ENCODE results near the gene CAPN7.

- TF ChIP-seq, protein P1, sequence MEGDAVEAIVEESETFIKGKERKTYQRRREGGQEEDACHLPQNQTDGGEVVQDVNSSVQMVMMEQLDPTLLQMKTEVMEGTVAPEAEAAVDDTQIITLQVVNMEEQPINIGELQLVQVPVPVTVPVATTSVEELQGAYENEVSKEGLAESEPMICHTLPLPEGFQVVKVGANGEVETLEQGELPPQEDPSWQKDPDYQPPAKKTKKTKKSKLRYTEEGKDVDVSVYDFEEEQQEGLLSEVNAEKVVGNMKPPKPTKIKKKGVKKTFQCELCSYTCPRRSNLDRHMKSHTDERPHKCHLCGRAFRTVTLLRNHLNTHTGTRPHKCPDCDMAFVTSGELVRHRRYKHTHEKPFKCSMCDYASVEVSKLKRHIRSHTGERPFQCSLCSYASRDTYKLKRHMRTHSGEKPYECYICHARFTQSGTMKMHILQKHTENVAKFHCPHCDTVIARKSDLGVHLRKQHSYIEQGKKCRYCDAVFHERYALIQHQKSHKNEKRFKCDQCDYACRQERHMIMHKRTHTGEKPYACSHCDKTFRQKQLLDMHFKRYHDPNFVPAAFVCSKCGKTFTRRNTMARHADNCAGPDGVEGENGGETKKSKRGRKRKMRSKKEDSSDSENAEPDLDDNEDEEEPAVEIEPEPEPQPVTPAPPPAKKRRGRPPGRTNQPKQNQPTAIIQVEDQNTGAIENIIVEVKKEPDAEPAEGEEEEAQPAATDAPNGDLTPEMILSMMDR (IDR thresholded peaks at IDR 0.05; ENCODE audit: low read depth, low read length) = no peak
- no peak for TF ChIP-seq POLR2A (IDR thresholded peaks at IDR 0.05; ENCODE audit: extremely low read depth, insufficient read length)
Observed at GRCh38 chr3:15258720-15259119, 52.7 kb downstream of the CAPN7 start.

Data from NB4 (cell line).